Thoracic aorta (tissue), 2 donors: ENCODE measurements around the gene NCAM2. TPM values are rescaled to one million over a fixed set of nuclear protein-coding genes. Genes with fewer than 3 reads are reported as not detected.

Experiments
- ATAC-seq: fragments of 150-250 bp; one replicate; pipeline ENCODE4 v1.8.0; 2017; ENCODE audit warnings: low read depth; ENCODE audit not compliant: insufficient number of reproducible peaks, low FRiP score
- DNase-seq: peaks from one replicate; pipeline ENCODE4 v3.0.0-alpha.2; 2020; ENCODE audit warnings: low spot score
- H3K27ac ChIP-seq, 2 donors: fragments of 200-600 bp; sonication (generic); 1 replicate in 1 of 2; 2 replicates in 1 of 2; pipeline ENCODE4 v1.5.1; 2016; ENCODE audit warnings: mild to moderate bottlenecking in 2 of 2, moderate library complexity in 2 of 2
- H3K27me3 ChIP-seq: fragments of 200-600 bp; sonication (generic); replicated peaks from 2 replicates; pipeline ENCODE4 v1.6.0; 2016; ENCODE audit warnings: mild to moderate bottlenecking; ENCODE audit not compliant: insufficient read depth
- H3K36me3 ChIP-seq: fragments of 200-600 bp; sonication (generic); one replicate; pipeline ENCODE4 v1.5.1; 2016
- H3K4me1 ChIP-seq, 2 donors: fragments of 200-600 bp; sonication (generic); 1 replicate in 1 of 2; 2 replicates in 1 of 2; pipeline versions ENCODE4 v1.5.1 to v1.6.0; 2016; ENCODE audit warnings: low read depth in 2 of 2, mild to moderate bottlenecking in 1 of 2; ENCODE audit not compliant: control insufficient read depth in 1 of 2
- H3K4me3 ChIP-seq: fragments of 200-600 bp; sonication (generic); 2 replicates; pipeline ENCODE4 v1.5.1; 2016; ENCODE audit warnings: mild to moderate bottlenecking
- H3K9me3 ChIP-seq: fragments of 200-600 bp; sonication (generic); 2 replicates; pipeline ENCODE4 v1.5.1; 2016
- total RNA-seq, 2 donors: library from RNA; depleted of rRNA; stranded (reverse); fragments of >200 nt; gene quantifications; one replicate each; pipeline versions ENCODE4 v1.1.0 to v1.2.3, GENCODE V29; 2016
- TF ChIP-seq, protein P1 (sequence below): fragments of 200-600 bp; sonication (generic); IDR thresholded peaks from one replicate; pipeline ENCODE4 v1.5.1; 2019; ENCODE audit warnings: antibody characterized with exemption

NCAM2 gene
- total RNA-seq, 2 donors from 2014 or later: 0.99 to 1.4 TPM

DNA sequence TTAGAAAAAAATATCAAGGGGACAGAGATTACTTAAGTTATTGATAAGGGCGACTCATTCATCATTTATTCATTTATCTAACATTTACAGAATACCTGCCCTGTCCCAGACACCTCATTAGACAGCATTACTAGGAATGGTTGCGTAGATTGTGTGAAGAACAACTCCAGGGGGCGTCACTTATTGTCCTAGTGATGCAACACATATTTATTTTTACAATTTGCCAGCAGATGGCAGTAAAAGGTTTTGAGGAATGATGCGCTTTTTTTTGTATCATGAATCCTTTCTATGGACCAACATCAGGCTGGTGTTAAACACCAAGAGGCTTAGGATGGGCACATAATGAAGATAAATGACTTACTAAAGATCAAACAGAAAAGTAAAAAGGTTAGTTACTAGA lies 5.5 kb downstream of the NCAM2 start:
- H3K27ac ChIP-seq: no peak overlapping the region
- ATAC-seq (no peak), DNase-seq (no peak)
- H3K36me3 ChIP-seq: no peaks in the 10 kb centered on the region
- no peaks in the 10 kb centered on the region for H3K4me1 ChIP-seq
- no peaks in the 10 kb centered on the region for H3K9me3 ChIP-seq
- no peaks in the 10 kb centered on the region for H3K27me3 ChIP-seq
- TF ChIP-seq, protein P1, sequence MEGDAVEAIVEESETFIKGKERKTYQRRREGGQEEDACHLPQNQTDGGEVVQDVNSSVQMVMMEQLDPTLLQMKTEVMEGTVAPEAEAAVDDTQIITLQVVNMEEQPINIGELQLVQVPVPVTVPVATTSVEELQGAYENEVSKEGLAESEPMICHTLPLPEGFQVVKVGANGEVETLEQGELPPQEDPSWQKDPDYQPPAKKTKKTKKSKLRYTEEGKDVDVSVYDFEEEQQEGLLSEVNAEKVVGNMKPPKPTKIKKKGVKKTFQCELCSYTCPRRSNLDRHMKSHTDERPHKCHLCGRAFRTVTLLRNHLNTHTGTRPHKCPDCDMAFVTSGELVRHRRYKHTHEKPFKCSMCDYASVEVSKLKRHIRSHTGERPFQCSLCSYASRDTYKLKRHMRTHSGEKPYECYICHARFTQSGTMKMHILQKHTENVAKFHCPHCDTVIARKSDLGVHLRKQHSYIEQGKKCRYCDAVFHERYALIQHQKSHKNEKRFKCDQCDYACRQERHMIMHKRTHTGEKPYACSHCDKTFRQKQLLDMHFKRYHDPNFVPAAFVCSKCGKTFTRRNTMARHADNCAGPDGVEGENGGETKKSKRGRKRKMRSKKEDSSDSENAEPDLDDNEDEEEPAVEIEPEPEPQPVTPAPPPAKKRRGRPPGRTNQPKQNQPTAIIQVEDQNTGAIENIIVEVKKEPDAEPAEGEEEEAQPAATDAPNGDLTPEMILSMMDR: no peak
- no peak overlapping the region for H3K4me3 ChIP-seq

DNA sequence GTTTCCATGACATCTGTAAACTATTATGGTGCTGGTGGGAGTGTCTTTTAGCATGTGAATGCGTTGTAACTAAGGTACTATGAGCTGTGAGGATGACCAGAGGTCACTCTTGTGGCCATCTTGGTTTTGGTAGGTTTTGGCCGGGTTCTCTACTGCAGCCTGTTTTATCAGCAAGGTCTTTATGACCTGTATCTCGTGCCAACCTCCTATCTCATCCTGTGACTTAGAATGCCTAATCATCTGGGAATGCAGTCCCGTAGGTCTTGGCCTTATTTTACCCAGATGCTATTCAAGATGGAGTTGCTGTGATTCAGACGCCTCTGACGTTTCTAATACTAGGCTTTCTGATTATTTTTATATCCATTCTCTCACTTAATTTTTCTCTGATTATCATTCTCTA lies 9.4 kb downstream of the NCAM2 start:
- Histone ChIP-seq H3K9me3 (no peaks in the 10 kb centered on the region), H3K36me3 (no peaks in the 10 kb centered on the region), H3K27ac (no peak overlapping the region), H3K4me3 (no peak overlapping the region), H3K27me3 (no peaks in the 10 kb centered on the region), H3K4me1 (no peaks in the 10 kb centered on the region)
- TF ChIP-seq, protein P1: no peak
- ATAC-seq: no peak
- DNase-seq: no peak

DNA sequence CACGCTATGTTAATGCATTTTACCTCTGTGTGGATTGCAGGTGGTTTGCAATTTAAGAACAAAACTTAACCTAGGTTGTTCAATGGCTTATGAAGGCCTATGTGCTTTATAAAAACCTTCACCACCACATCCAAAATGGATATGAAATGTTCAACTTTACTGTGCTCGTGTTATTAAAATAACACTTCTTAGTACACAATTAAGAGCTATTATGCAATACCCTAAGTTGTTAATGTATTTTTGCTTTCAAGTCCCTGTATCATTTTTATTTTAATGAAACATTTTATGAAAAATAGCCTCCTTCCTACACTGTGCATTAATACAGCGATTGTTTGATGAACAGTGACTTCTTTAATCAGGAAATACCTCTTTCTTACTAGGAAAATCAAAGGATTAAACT lies 12.0 kb downstream of the NCAM2 start:
- DNase-seq (no peak), ATAC-seq (no peak)
- Histone ChIP-seq H3K27me3 (no peaks in the 10 kb centered on the region), H3K4me3 (no peak overlapping the region), H3K36me3 (no peaks in the 10 kb centered on the region), H3K27ac (no peak overlapping the region), H3K9me3 (no peaks in the 10 kb centered on the region), H3K4me1 (no peaks in the 10 kb centered on the region)
- TF ChIP-seq, protein P1: no peak

DNA sequence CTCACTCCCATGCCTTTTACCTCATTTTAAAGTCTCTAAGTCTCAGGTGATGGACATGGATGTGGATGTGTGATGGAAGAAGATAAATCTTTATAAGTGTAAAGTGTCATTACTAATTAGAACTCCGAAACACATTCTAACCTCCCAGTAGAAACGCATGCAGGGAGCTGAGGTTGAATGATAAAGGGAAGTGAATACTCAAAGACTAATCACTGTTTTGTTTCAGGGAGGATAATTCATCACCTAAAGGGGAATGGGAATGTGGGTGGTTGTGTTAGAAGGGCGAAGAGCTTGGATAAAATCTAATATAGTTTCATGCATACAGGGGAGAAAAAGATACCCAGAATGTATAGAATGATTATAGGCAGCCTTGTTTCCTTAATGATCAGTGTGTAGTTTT lies 12.5 kb downstream of the NCAM2 start:
- no peak overlapping the region for H3K27ac ChIP-seq
- no peak overlapping the region for H3K4me3 ChIP-seq
- DNase-seq: no peak
- no peaks in the 10 kb centered on the region for H3K27me3 ChIP-seq
- ATAC-seq: no peak
- H3K4me1 ChIP-seq: no peaks in the 10 kb centered on the region
- H3K9me3 ChIP-seq: no peaks in the 10 kb centered on the region
- H3K36me3 ChIP-seq: no peaks in the 10 kb centered on the region
- TF ChIP-seq, protein P1: no peak

DNA sequence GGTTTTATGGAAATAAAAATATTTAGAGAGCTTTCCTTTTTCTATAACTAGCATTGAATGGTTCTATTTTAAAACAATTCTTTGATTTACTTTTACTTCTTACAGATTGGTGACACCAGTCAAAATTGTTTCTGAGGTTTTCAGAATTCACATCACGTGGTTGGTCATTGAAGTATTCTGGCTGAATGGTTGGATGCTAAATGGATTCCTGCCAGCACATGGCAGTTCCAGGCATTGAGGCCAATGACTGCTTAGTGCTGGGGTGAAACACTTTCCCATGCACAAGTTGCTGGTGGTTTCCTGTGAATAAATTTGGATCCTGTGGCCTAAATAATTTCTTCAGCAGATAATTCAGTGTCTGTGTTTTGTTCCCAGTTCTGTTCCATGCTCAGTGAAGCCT lies 20.6 kb downstream of the NCAM2 start:
- Histone ChIP-seq H3K36me3 (no peaks in the 10 kb centered on the region), H3K27ac (no peak overlapping the region), H3K4me1 (no peaks in the 10 kb centered on the region), H3K27me3 (no peaks in the 10 kb centered on the region), H3K4me3 (no peak overlapping the region), H3K9me3 (no peaks in the 10 kb centered on the region)
- ATAC-seq (no peak), DNase-seq (no peak)
- TF ChIP-seq, protein P1: no peak
